ENCODE measurements around the gene FBXO24. TPM values are rescaled to one million over a fixed set of nuclear protein-coding genes. Genes with fewer than 3 reads are reported as not detected.

FBXO24 gene
- total and polyA plus RNA-seq, 2 of the 4 experiments (the other 2 are of a cell fraction) = 0.43 to 0.54 TPM

- Histone ChIP-seq H3K27ac (ENCODE audit: insufficient read depth, low read length) (no peak overlapping the region), H3K9me1 (ENCODE audit: insufficient read depth, low read length) (peaks cover 5% of the 10 kb centered on the region), H3K79me1 (ENCODE audit: low read depth in 1 of 2, low read length in 2 of 2) (peaks cover 17 to 66% of the 10 kb centered on the region in 2 experiments), H3K4me3 (ENCODE audit: insufficient read depth, low read depth, low read length) (no peak overlapping the region), H3K4me1 (ENCODE audit: control insufficient read depth, insufficient read depth, low read length) (peaks cover 12% of the 10 kb centered on the region), H3K9ac (ENCODE audit: low read depth, low read length) (no peak overlapping the region), H2AK9ac (replicated peaks; ENCODE audit: low read depth, low read length, poor library complexity) (peak overlapping the region; percentile 78), H3K4me2 (ENCODE audit: low read depth, low read length) (no peak overlapping the region), H3K14ac (replicated peaks; ENCODE audit: low read depth, low read length) (no peak overlapping the region), H3K56ac (ENCODE audit: extremely low read depth, insufficient read depth, low read length) (no peak overlapping the region), H3K4ac (ENCODE audit: low read depth, low read length) (no peak overlapping the region), H3K27me3 (ENCODE audit: control insufficient read depth, insufficient read depth, low read length) (no peaks in the 10 kb centered on the region), H2BK5ac (ENCODE audit: low read depth, low read length, poor library complexity, severe bottlenecking) (peak overlapping the region; percentile 91), H4K5ac (ENCODE audit: low read depth, low read length) (no peak overlapping the region), H2BK120ac (ENCODE audit: low read depth, low read length) (no peak overlapping the region), H4K91ac (ENCODE audit: insufficient read depth, low read depth, low read length) (no peak overlapping the region), H3K18ac (ENCODE audit: low read depth, low read length) (no peak overlapping the region), H2BK15ac (ENCODE audit: low read depth, low read length) (no peak overlapping the region), H4K20me1 (ENCODE audit: insufficient read depth, low read length) (peaks cover 37% of the 10 kb centered on the region), H2BK20ac (ENCODE audit: low read depth, low read length) (no peak overlapping the region), H3K9me3 (ENCODE audit: control insufficient read depth, insufficient read depth, low read length) (no peaks in the 10 kb centered on the region), H3K23ac (ENCODE audit: low read depth, low read length) (no peak overlapping the region; the same call in none of the 2 replicates), H2AK5ac (ENCODE audit: low read depth, low read length) (peak overlapping the region; percentile 43; the same call in 1 of the 2 replicates), H3K36me3 (ENCODE audit: control insufficient read depth, insufficient read depth, low read length) (peaks cover 64% of the 10 kb centered on the region), H4K8ac (ENCODE audit: low read depth in 2 of 2, low read length in 2 of 2) (peak overlapping the region in 1 of 2 experiments; percentile 12; a peak in 1 of 4 replicates), H2AFZ (replicated peaks; ENCODE audit: low read length, poor library complexity) (peak overlapping the region; percentile 23)
- dilution Hi-C loops (cut with HindIII; ENCODE audit: low sequenced_read_pairs, unreplicated experiment) = no loop called here
- WGBS, 2 experiments (ENCODE audit: extremely low coverage in 2 of 2, insufficient read length in 1 of 2) = 88% methylated on average over 5 of the region's 11 CpGs; no CpG with 5 or more reads in 1 of the 2 experiments
- no TSS peak for BruUV-seq (replicated peaks)
- ATAC-seq (ENCODE audit: low read depth) (no peak), DNase-seq (no peak)
- in situ Hi-C loops (cut with MboI; ENCODE audit: low sequenced_read_pairs) = loop anchor here (25.0 kb wide), 1 partner anchor 282 kb away; the partner anchor contains the start of genes SLC12A9 and TRIP6
- ChIA-PET CTCF (no interaction called here), POLR2A (ENCODE audit: unreplicated experiment) (no interaction called here)
- intact Hi-C loops (cut with micrococcal nuclease) = loop anchor here (10.0 kb wide), 1 partner anchor 254 kb away; no protein-coding TSS in a partner anchor
- TF ChIP-seq NFE2L2 (IDR thresholded peaks at IDR 0.05; ENCODE audit: low read depth, low read length) (no peak), RCOR1 (IDR thresholded peaks at IDR 0.05; ENCODE audit: insufficient replicate concordance, low read length) (no peak), ELK1 (IDR thresholded peaks at IDR 0.05; ENCODE audit: borderline replicate concordance, low read depth, low read length) (no peak), FOS (IDR thresholded peaks at IDR 0.05; ENCODE audit: low read depth, low read length) (no peak), CHD1 (IDR thresholded peaks at IDR 0.05; ENCODE audit: low read depth, low read length) (no peak), MXI1 (IDR thresholded peaks at IDR 0.05; ENCODE audit: borderline replicate concordance, low read depth, low read length) (no peak), RAD21 (IDR thresholded peaks at IDR 0.05; ENCODE audit: low read length) (no peak), MAFK (IDR thresholded peaks at IDR 0.05; ENCODE audit: low read depth, low read length) (no peak), MAZ (IDR thresholded peaks at IDR 0.05; ENCODE audit: borderline replicate concordance, low read depth, low read length) (no peak), CEBPB (IDR thresholded peaks at IDR 0.05; ENCODE audit: low read depth, low read length) (no peak), USF2 (IDR thresholded peaks at IDR 0.05; ENCODE audit: low read depth, low read length) (no peak), RFX5 (IDR thresholded peaks at IDR 0.05; ENCODE audit: low read depth, low read length) (no peak), POLR2A (IDR thresholded peaks at IDR 0.05; ENCODE audit: low read depth, low read length) (no peak)
- TF ChIP-seq, protein P1, sequence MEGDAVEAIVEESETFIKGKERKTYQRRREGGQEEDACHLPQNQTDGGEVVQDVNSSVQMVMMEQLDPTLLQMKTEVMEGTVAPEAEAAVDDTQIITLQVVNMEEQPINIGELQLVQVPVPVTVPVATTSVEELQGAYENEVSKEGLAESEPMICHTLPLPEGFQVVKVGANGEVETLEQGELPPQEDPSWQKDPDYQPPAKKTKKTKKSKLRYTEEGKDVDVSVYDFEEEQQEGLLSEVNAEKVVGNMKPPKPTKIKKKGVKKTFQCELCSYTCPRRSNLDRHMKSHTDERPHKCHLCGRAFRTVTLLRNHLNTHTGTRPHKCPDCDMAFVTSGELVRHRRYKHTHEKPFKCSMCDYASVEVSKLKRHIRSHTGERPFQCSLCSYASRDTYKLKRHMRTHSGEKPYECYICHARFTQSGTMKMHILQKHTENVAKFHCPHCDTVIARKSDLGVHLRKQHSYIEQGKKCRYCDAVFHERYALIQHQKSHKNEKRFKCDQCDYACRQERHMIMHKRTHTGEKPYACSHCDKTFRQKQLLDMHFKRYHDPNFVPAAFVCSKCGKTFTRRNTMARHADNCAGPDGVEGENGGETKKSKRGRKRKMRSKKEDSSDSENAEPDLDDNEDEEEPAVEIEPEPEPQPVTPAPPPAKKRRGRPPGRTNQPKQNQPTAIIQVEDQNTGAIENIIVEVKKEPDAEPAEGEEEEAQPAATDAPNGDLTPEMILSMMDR (conservative IDR thresholded peaks at IDR 0.05; ENCODE audit: low read depth, low read length) = no peak
These were observed 5.5 kb upstream of the FBXO24 start for GRCh38 chr7:100580466-100581283.

Measured in IMR-90 (cell line).